Heart right ventricle (tissue), 16 donors: ENCODE measurements around the gene EXOSC1. TPM values are rescaled to one million over a fixed set of nuclear protein-coding genes. Genes with fewer than 3 reads are reported as not detected.

Experiments
- ATAC-seq, 8 donors: fragments of 200-7000 bp; cut with Tn5 transposase; one replicate each; pipeline ENCODE4 v1.9.1; 2020; ENCODE audit warnings: mild to moderate bottlenecking in 8 of 8, moderate library complexity in 8 of 8, moderate number of reproducible peaks in 1 of 8
- DNase-seq, 2 donors: peaks; one replicate each; pipeline ENCODE4 v3.0.0-alpha.2; 2020
- H3K27ac ChIP-seq, 10 donors: fragments of 200-600 bp; sonication (generic) in 2 of 10; one replicate each; pipeline versions ENCODE4 v1.5.0 to v1.8.0; 2020 to 2022; ENCODE audit warnings: mild to moderate bottlenecking in 3 of 10
- H3K27me3 ChIP-seq, 7 donors: fragments of 200-600 bp; one replicate each; pipeline ENCODE4 v1.8.0; 2021 to 2022; ENCODE audit warnings: mild to moderate bottlenecking in 2 of 7
- H3K36me3 ChIP-seq, 9 donors: fragments of 200-600 bp; sonication (generic) in 1 of 9; one replicate each; pipeline versions ENCODE4 v1.5.0 to v1.8.0; 2020 to 2022; ENCODE audit warnings: mild to moderate bottlenecking in 2 of 9
- H3K4me1 ChIP-seq, 9 donors: fragments of 200-600 bp; sonication (generic) in 1 of 9; one replicate each; pipeline versions ENCODE4 v1.5.0 to v1.8.0; 2020 to 2022; ENCODE audit warnings: mild to moderate bottlenecking in 4 of 9
- H3K4me3 ChIP-seq, 10 donors: fragments of 200-600 bp; sonication (generic) in 2 of 10; one replicate each; pipeline versions ENCODE4 v1.5.0 to v1.8.0; 2020 to 2022; ENCODE audit warnings: mild to moderate bottlenecking in 7 of 10, moderate library complexity in 2 of 10
- H3K9me3 ChIP-seq, 11 donors: fragments of 200-600 bp in 10 of 11; sonication (generic) in 2 of 11; one replicate each; pipeline versions ENCODE4 v1.5.0 to v1.8.0; 2013 to 2022; ENCODE audit warnings: mild to moderate bottlenecking in 2 of 11, control low read depth in 1 of 11, moderate library complexity in 1 of 11
- CTCF ChIP-seq, 9 donors: fragments of 200-600 bp; sonication (generic) in 2 of 9; IDR thresholded peaks; one replicate each; pipeline versions ENCODE4 v1.5.0 to v1.8.0; 2021 to 2022; ENCODE audit warnings: antibody characterized with exemption in 9 of 9, mild to moderate bottlenecking in 5 of 9, moderate library complexity in 1 of 9
- WGBS, 2 donors: extraction: QIAGEN DNeasy Blood & Tissue Kit; methylation state at CpG; one replicate each; pipeline ENCODE4 v1.1.7; 2013; ENCODE audit warnings: inconsistent platforms in 1 of 2; 5-methylcytosine and 5-hydroxymethylcytosine counted together
- intact Hi-C, 10 donors: fragments of 100-400 bp; cut with DNase I; formaldehyde crosslinking; loops; one replicate each; pipeline versions ENCODE4 v1.11.1 to v1.14.2; 2022
- polyA plus RNA-seq, 2 donors: library from polyadenylated mRNA; stranded (reverse); fragments of 200-250 nt; gene quantifications; one replicate each; pipeline ENCODE4 v1.2.3, GENCODE V29; 2013
- total RNA-seq, 10 donors: library from RNA; stranded (reverse); fragmentation: NEBNext Ultra II Directional in 3 of 10; extraction: Animal tissue kit (Norgen Biotek cat#: 25700) in 3 of 10; gene quantifications; one replicate each; pipeline versions ENCODE4 v1.2.1 to v1.2.4, GENCODE V29; 2021 to 2023
- donor health status: Arrhythmogenic right ventricular cardiomyopathy.
- donor health status: ischemic (EF 13 %, LVEDD 7.1; RV severe dilation, severe dysfunction).
- donor health status: healthy with polysubstance abuse.
- donor health status: DM: no; HTN: yes; CAD: no.
- donor health status: DM: no; HTN: no; CAD: no.
- donor health status: ischemic (EF 25% LVEDD 6.9; RV normal size, moderate dysfunction).
- donor health status: ischemic (EF 25% LVEDD 5.7; RV mildly dilated, moderate dysfunction).
- donor health status: healthy.
- donor health status: DM: yes; HTN: yes; CAD: no.
- donor health status: Ischemic cardiomyopathy.
- donor health status: ischemic (EF 35%, LVEDD 5.7; RV mildly dilated, moderate dysfunction).
- donor health status: nonischemic (EF 11% LVEDD 7.7; RV severe dilation, severe dysfunction).
- donor health status: DM: yes; HTN: yes; CAD: no.
- donor health status: PGD.
- donor health status: ischemic (EF 29% LVEDD 5.4; RV normal size, mild dysfunction).
- donor health status: nonischemic (EF 23%, LVEDD 6.1; RV moderate dilation, normal function).

EXOSC1 gene
- total and polyA plus RNA-seq, 12 donors, result 11.7 to 31.3 (median 15.8) TPM

GRCh38 chr10:97452352-97452751 lies 6.5 kb upstream of the EXOSC1 start:
- intact Hi-C loops, result no loop called here
- H3K36me3 ChIP-seq, result peaks cover 0 to 64% (median 12%) of the 10 kb centered on the region in 9 donors
- no peak for DNase-seq
- WGBS, 2 donors, result 92 to 94% methylated on average over 6 of the region's 6 CpGs
- H3K9me3 ChIP-seq, result no peaks in the 10 kb centered on the region
- H3K4me3 ChIP-seq, result no peak overlapping the region
- H3K27me3 ChIP-seq, result no peaks in the 10 kb centered on the region
- TF ChIP-seq CTCF (IDR thresholded peaks at IDR 0.05), result no peak
- H3K27ac ChIP-seq, result peak overlapping the region in 2 of 10 donors; percentile 7 to 72
- ATAC-seq, result no peak
- peaks cover 10 to 74% (median 38%) of the 10 kb centered on the region in 9 donors for H3K4me1 ChIP-seq

- Histone ChIP-seq H3K4me3 (no peak overlapping the region), H3K27me3 (no peaks in the 10 kb centered on the region), H3K4me1 (peaks cover 10 to 82% (median 45%) of the 10 kb centered on the region in 9 donors), H3K36me3 (peaks cover 0 to 57% (median 5%) of the 10 kb centered on the region in 9 donors), H3K9me3 (no peaks in the 10 kb centered on the region), H3K27ac (peak overlapping the region in 3 of 10 donors; percentile 13 to 72 (median 37))
- no peak for TF ChIP-seq CTCF (IDR thresholded peaks at IDR 0.05)
- ATAC-seq, result peak in 1 of 8 donors; percentile 15
- 92 to 95% methylated on average over 17 of the region's 17 CpGs for WGBS, 2 donors
- no peak for DNase-seq
- intact Hi-C loops, result no loop called here
These were observed 5.8 kb upstream of the EXOSC1 start for GRCh38 chr10:97451605-97452004.

- Histone ChIP-seq H3K4me1 (peaks cover 10 to 84% (median 48%) of the 10 kb centered on the region in 9 donors), H3K27ac (peak overlapping the region in 4 of 10 donors; percentile 21 to 72 (median 44)), H3K9me3 (no peaks in the 10 kb centered on the region), H3K27me3 (no peaks in the 10 kb centered on the region), H3K36me3 (peaks cover 0 to 49% (median 0%) of the 10 kb centered on the region in 9 donors), H3K4me3 (no peak overlapping the region)
- DNase-seq (no peak), ATAC-seq (peak in 2 of 8 donors; percentile 3 to 26)
- no peak for TF ChIP-seq CTCF (IDR thresholded peaks at IDR 0.05)
- intact Hi-C loops, result no loop called here
- WGBS, 2 donors, result 38 to 39% methylated on average over 2 of the region's 2 CpGs
These were observed 5.0 kb upstream of the EXOSC1 start for GRCh38 chr10:97450828-97451227.

GRCh38 chr10:97445357-97445721 lies 467 bp downstream of the EXOSC1 start:
- ATAC-seq (peak in 6 of 8 donors; percentile 2 to 41 (median 4)), DNase-seq (no peak)
- H3K36me3 ChIP-seq, result peaks cover 0 to 39% (median 10%) of the 10 kb centered on the region in 9 donors
- peak overlapping the region in 8 of 10 donors; percentile 53 to 88 (median 78) for H3K27ac ChIP-seq
- intact Hi-C loops, result loop anchor here in 1 of 10 donors (2.0 kb wide), 1 partner anchor 53 kb away; the partner anchor contains the start of genes MMS19 and UBTD1
- WGBS, 2 donors, result 2% methylated on average over 13 of the region's 13 CpGs
- no peaks in the 10 kb centered on the region for H3K9me3 ChIP-seq
- peak overlapping the region; percentile 68 to 99 (median 96) for H3K4me3 ChIP-seq
- peaks cover 12 to 45% (median 38%) of the 10 kb centered on the region in 9 donors for H3K4me1 ChIP-seq
- H3K27me3 ChIP-seq, result no peaks in the 10 kb centered on the region
- TF ChIP-seq CTCF (IDR thresholded peaks at IDR 0.05), result no peak
